CD4-positive, alpha-beta memory T cell (primary cell): Measurements from ENCODE around the gene HDAC10. TPM values are rescaled to one million over a fixed set of nuclear protein-coding genes. Genes with fewer than 3 reads are reported as not detected.

Source experiments
- CTCF ChIA-PET: fragments of 350-600 bp; sonication (Branson Sonifier 250); formaldehyde crosslinking; loops from one replicate; lab custom pipeline; 2021; ENCODE audit warnings: inconsistent platforms; ENCODE audit not compliant: partially characterized antibody; lab: Charles Lee
- POLR2A ChIA-PET: fragments of 350-600 bp; sonication (Branson Sonifier 250); formaldehyde crosslinking; loops from one replicate; lab custom pipeline; 2021; ENCODE audit not compliant: partially characterized antibody; lab: Charles Lee
- DNase-seq, 5 donors: peaks; one replicate each; pipeline versions ENCODE4 v3.0.0 to v3.0.0-alpha.2; 2020 to 2022; ENCODE audit warnings: mixed read lengths in 1 of 5
- H3K27ac ChIP-seq: one replicate; pipeline ENCODE4 v1.7.0; 2013; ENCODE audit warnings: low read depth, low read length
- H3K27me3 ChIP-seq: 2 replicates; pipeline ENCODE4 v1.7.0; 2013; ENCODE audit warnings: mild to moderate bottlenecking, low read length, moderate library complexity; ENCODE audit not compliant: insufficient read depth
- H3K36me3 ChIP-seq: 2 replicates; pipeline ENCODE4 v1.7.0; 2013; ENCODE audit warnings: mild to moderate bottlenecking, low read length, moderate library complexity; ENCODE audit not compliant: insufficient read depth
- H3K4me1 ChIP-seq: 2 replicates; pipeline ENCODE4 v1.7.0; 2013; ENCODE audit warnings: mild to moderate bottlenecking, low read length, moderate library complexity; ENCODE audit not compliant: insufficient read depth
- H3K4me3 ChIP-seq, 2 donors: one replicate each; pipeline ENCODE4 v1.7.0; 2013; ENCODE audit warnings: low read length in 2 of 2, mild to moderate bottlenecking in 1 of 2
- H3K9me3 ChIP-seq, 2 donors: one replicate each; pipeline ENCODE4 v1.7.0; 2013; ENCODE audit warnings: low read length in 2 of 2, control low read depth in 1 of 2; ENCODE audit not compliant: control insufficient read depth in 1 of 2
- H3K27ac Mint-ChIP-seq, 7 donors: one replicate each; pipeline ENCODE4 v1.8.0; 2020 to 2021; ENCODE audit warnings: mixed read lengths in 7 of 7, mild to moderate bottlenecking in 6 of 7, inconsistent platforms in 3 of 7, moderate library complexity in 3 of 7
- H3K27me3 Mint-ChIP-seq, 2 donors: one replicate each; pipeline ENCODE4 v1.8.0; 2020 to 2021; ENCODE audit warnings: mixed read lengths in 2 of 2
- H3K36me3 Mint-ChIP-seq, 2 donors: one replicate each; pipeline ENCODE4 v1.8.0; 2020 to 2021; ENCODE audit warnings: mixed read lengths in 2 of 2, inconsistent platforms in 1 of 2, mild to moderate bottlenecking in 1 of 2
- H3K4me1 Mint-ChIP-seq, 4 donors: one replicate each; pipeline ENCODE4 v1.8.0; 2020 to 2021; ENCODE audit warnings: mixed read lengths in 4 of 4, mild to moderate bottlenecking in 1 of 4
- H3K4me3 Mint-ChIP-seq, 8 donors: one replicate each; pipeline ENCODE4 v1.8.0; 2020 to 2021; ENCODE audit warnings: mixed read lengths in 8 of 8, mild to moderate bottlenecking in 7 of 8, moderate library complexity in 6 of 8, inconsistent platforms in 3 of 8
- H3K9me3 Mint-ChIP-seq, 8 donors: one replicate each; pipeline ENCODE4 v1.8.0; 2020 to 2021; ENCODE audit warnings: mixed read lengths in 8 of 8, mild to moderate bottlenecking in 5 of 8, inconsistent platforms in 3 of 8, moderate library complexity in 1 of 8
- intact Hi-C: fragments of 100-400 bp; cut with micrococcal nuclease; formaldehyde crosslinking; loops from one replicate; pipeline ENCODE4 v1.15.1; 2023
- polyA plus RNA-seq, 2 donors: library from polyadenylated mRNA; unstranded; fragments of 300-500 nt; fragmentation: Illumina TruSeq; gene quantifications; one replicate each; pipeline ENCODE4 v1.2.3, GENCODE V29; 2021
- total RNA-seq, 2 experiments: library from RNA; stranded (reverse); gene quantifications; one replicate each; pipeline ENCODE4 v1.2.3, GENCODE V29; 2021

HDAC10 gene
- total and polyA plus RNA-seq, 4 experiments from 2014 or later, result 3.8 to 151 (median 73.7) TPM

DNA sequence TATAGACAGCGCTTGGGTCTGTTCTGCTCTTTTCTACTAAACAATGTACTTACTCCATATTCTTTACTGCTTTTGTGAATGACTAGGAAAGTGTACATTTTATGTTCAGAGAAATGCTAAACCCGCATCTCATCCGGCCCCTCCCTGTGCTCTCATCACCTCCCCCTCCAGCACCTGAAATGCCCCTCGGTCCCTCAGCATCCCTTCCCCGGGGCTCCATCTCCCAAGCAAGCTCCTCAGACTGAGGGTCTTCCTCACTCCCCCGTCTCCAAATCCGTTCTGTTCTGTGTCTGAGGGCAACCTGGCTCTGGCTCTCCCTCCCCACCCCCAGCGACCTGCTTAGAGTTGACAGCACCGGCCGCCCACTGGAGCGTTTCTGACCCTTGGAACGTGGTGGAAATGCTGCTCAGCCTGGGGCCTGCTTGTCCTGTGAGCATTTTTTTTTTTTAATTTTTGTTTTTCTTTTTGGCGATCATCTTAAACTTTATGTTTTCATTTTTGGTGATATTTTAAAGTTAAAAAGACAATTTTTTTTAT is 48.9 kb downstream of the HDAC10 start:
- H3K4me1 ChIP-seq, result peaks cover 22% of the 10 kb centered on the region
- intact Hi-C loops, result loop anchor here (5.0 kb wide), 1 partner anchor 40 kb away; no protein-coding TSS in a partner anchor

DNA sequence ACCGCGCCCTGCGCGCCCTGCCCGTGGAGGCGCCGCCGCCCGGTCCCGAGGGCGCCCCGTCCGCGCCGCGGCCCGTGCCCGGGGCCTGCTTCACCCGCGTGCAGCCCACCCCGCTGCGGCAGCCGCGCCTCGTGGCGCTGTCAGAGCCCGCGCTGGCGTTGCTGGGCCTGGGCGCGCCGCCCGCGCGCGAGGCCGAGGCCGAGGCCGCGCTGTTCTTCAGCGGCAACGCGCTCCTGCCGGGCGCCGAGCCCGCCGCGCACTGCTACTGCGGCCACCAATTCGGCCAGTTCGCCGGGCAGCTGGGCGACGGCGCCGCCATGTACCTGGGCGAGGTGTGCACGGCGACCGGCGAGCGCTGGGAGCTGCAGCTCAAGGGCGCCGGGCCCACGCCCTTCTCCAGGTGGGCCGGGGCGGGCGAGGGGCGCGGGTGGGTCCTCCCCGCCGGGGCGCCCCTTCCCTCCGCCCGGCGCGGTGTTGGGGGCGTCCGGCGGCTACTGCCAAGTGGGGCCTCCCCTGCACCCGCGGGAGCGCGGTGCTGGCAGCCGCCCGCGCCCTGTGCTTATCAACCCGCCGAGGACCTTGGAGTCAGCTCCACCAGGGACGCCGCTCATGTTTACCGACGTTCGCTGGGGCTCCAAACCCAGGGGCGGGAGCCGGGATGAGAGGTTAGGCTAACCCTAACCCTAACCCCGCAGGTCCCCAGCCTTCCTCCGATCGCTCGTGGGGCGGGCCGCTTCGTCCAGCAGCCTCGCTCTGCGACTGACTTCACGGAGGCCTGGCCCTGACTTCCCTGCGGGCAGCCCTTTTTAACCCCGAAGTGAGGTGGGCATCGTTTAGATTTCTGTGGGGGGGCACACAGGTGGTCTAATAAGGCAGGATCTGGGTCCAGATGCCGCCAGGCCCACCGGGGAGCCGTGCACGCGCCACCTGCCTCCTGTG is 49.6 kb downstream of the HDAC10 start:
- Histone ChIP-seq H3K9me3 (no peaks in the 10 kb centered on the region), H3K27ac (peak overlapping the region; percentile 2), H3K4me1 (peaks cover 22% of the 10 kb centered on the region), H3K4me3 (peak overlapping the region; percentile 29 to 55), H3K36me3 (peaks cover 10% of the 10 kb centered on the region), H3K27me3 (no peaks in the 10 kb centered on the region)
- CTCF ChIA-PET, result interaction anchor here (1.2 kb wide), 1 partner anchor 53 kb away, joined by 4 read pairs; no protein-coding TSS in a partner anchor
- POLR2A ChIA-PET, result interaction anchor here (1.0 to 6.0 kb wide), 2 partner anchors 10 to 17 kb away, joined by 4 to 73 read pairs; no protein-coding TSS in a partner anchor
- peak overlapping the region; percentile 79 to 94 (median 86) for H3K4me3 Mint-ChIP-seq
- intact Hi-C loops, result loop anchor here (5.0 kb wide), 1 partner anchor 41 kb away; no protein-coding TSS in a partner anchor
- peaks cover 14 to 29% (median 24%) of the 10 kb centered on the region in 4 donors for H3K4me1 Mint-ChIP-seq
- peak in 1 of 5 donors; percentile 36 for DNase-seq
- H3K9me3 Mint-ChIP-seq, result peaks cover 0 to 2% (median 0%) of the 10 kb centered on the region in 8 donors
- no peaks in the 10 kb centered on the region for H3K27me3 Mint-ChIP-seq
- peak overlapping the region in 6 of 7 donors; percentile 72 to 89 (median 78) for H3K27ac Mint-ChIP-seq
- H3K36me3 Mint-ChIP-seq, result peaks cover 14 to 24% of the 10 kb centered on the region in 2 donors

More for the DNA sequence above, 48.9 kb downstream of the HDAC10 start:
- Histone ChIP-seq H3K9me3 (no peaks in the 10 kb centered on the region), H3K27ac (peak overlapping the region; percentile 2), H3K36me3 (peaks cover 11% of the 10 kb centered on the region), H3K27me3 (no peaks in the 10 kb centered on the region), H3K4me3 (peak overlapping the region; percentile 29 to 51)
- POLR2A ChIA-PET, result interaction anchor here (6.0 kb wide), 1 partner anchor 11 kb away, joined by 73 read pairs; no protein-coding TSS in a partner anchor
- CTCF ChIA-PET, result interaction anchor here (1.2 kb wide), 1 partner anchor 54 kb away, joined by 4 read pairs; no protein-coding TSS in a partner anchor
- Mint-ChIP-seq H3K27me3 (no peaks in the 10 kb centered on the region), H3K9me3 (peaks cover 0 to 2% (median 0%) of the 10 kb centered on the region in 8 donors), H3K36me3 (peaks cover 14 to 25% of the 10 kb centered on the region in 2 donors), H3K4me3 (peak overlapping the region; percentile 79 to 94 (median 86)), H3K27ac (peak overlapping the region in 6 of 7 donors; percentile 72 to 89 (median 78)), H3K4me1 (peaks cover 14 to 29% (median 24%) of the 10 kb centered on the region in 4 donors)
- DNase-seq, result no peak

DNA sequence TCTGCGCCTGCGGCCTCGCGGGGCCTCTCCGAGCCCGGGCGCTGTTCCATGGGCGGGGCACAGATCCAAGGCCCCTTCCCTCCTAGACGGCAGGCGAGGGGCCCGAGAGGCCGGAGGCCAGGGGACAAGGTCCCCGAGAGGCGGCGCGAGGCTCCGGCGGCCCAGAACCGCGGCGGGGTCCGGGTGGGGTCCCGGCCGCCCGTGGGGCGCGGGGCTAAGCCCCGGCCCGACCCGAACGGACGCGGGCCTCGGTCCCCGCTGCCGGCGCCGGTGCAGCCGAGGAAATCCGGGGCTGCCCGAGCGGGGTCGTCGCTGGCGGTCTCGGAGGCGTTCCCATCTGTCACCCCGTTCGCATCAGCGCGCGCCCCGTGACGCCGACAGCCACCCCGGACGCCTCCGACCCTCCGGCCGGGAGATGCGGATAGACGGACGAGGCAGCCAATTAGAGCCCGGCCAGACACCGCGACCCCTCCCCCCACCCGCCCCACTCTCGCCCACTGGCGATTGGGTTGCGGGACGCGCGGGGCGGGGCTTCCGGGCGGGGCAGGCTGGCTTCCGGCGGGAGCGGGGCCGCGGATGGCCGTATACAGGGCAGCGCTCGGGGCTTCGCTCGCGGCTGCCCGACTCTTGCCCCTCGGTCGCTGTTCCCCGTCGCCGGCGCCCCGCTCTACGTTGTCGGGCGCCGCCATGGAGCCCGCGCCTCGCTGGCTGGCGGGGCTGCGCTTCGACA is 50.4 kb downstream of the HDAC10 start, which contains the start of gene SELENOO:
SELENOO (plus strand) TSS at position 551 of the 730 bp plus-strand sequence; CDS start at position 577, 26 bp downstream.
- H3K27ac Mint-ChIP-seq, result peak within 1 kb of the TSS in 6 of 7 donors; percentile 72 to 89 (median 80)
- intact Hi-C loops, result loop anchor here (1.0 to 5.0 kb wide), 3 partner anchors 10 to 42 kb away; partner anchors contain the start of gene TRABD
- H3K4me3 Mint-ChIP-seq, result peak within 1 kb of the TSS; percentile 79 to 94 (median 86)
- CTCF ChIA-PET, result interaction anchor here (1.2 kb wide), 1 partner anchor 52 kb away, joined by 4 read pairs; no protein-coding TSS in a partner anchor
- Histone ChIP-seq H3K4me1 (peaks cover 22% of the 10 kb centered on the region), H3K27ac (peak within 1 kb of the TSS; percentile 78), H3K9me3 (no peaks in the 10 kb centered on the region), H3K4me3 (peak within 1 kb of the TSS; percentile 29 to 55), H3K36me3 (peaks cover 6% of the 10 kb centered on the region), H3K27me3 (no peaks in the 10 kb centered on the region)
- peaks cover 14 to 24% of the 10 kb centered on the region in 2 donors for H3K36me3 Mint-ChIP-seq
- H3K4me1 Mint-ChIP-seq, result peaks cover 14 to 29% (median 24%) of the 10 kb centered on the region in 4 donors
- DNase-seq, result peak; percentile 83 to 92 (median 88)
- peaks cover 0 to 2% (median 0%) of the 10 kb centered on the region in 8 donors for H3K9me3 Mint-ChIP-seq
- POLR2A ChIA-PET, result interaction anchor here (0.9 to 6.0 kb wide), 3 partner anchors 10 to 421 kb away, joined by 3 to 73 read pairs (median 4); no protein-coding TSS in a partner anchor
- H3K27me3 Mint-ChIP-seq, result no peaks in the 10 kb centered on the region

DNA sequence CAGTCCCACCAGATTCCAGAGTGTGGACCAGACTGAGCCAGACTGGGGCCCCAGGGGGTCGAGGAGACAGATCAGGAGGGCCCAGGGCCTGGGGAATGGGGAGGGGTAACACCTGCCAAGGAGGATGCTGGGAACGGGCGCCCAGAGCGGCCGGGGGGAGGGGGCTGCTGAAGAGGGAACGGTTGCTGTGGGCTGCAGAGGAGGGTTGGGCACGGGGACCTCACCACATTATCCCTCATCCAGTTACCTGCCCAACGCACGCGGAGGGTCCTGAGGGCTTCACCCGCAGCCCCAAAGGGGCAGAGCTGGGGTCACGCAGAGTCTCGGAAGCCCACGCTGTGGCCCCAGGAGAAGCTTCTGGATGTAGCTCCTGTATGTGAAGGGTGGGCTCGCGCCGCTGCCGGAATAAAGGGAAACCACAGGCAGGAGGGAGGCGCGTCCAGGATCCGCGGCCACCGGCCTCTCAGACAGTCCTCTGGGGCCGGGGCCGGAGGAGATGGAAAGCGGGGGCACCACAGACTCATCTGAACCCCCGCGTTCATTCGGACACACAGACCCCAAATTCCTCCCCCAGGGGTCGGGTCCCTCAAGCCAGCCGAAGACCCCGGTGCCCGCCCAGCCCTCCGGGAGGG is 51.1 kb downstream of the HDAC10 start:
- H3K4me1 Mint-ChIP-seq, result peaks cover 12 to 24% (median 19%) of the 10 kb centered on the region in 4 donors
- Histone ChIP-seq H3K27ac (peak overlapping the region; percentile 78), H3K4me3 (peak overlapping the region in 1 of 2 donors; percentile 55), H3K27me3 (no peaks in the 10 kb centered on the region), H3K4me1 (peaks cover 22% of the 10 kb centered on the region), H3K9me3 (no peaks in the 10 kb centered on the region), H3K36me3 (peaks cover 8% of the 10 kb centered on the region)
- peak in 1 of 5 donors; percentile 41 for DNase-seq
- peaks cover 12 to 24% of the 10 kb centered on the region in 2 donors for H3K36me3 Mint-ChIP-seq
- intact Hi-C loops, result loop anchor here (1.0 to 5.0 kb wide), 3 partner anchors 10 to 42 kb away; partner anchors contain the start of gene TRABD
- POLR2A ChIA-PET, result interaction anchor here (0.9 to 6.0 kb wide), 2 partner anchors 9 to 421 kb away, joined by 3 to 73 read pairs; no protein-coding TSS in a partner anchor
- peaks cover 0 to 2% (median 0%) of the 10 kb centered on the region in 8 donors for H3K9me3 Mint-ChIP-seq
- peak overlapping the region; percentile 49 to 79 (median 68) for H3K4me3 Mint-ChIP-seq
- no peaks in the 10 kb centered on the region for H3K27me3 Mint-ChIP-seq
- peak overlapping the region in 6 of 7 donors; percentile 42 to 81 (median 63) for H3K27ac Mint-ChIP-seq
- CTCF ChIA-PET, result no interaction called here

DNA sequence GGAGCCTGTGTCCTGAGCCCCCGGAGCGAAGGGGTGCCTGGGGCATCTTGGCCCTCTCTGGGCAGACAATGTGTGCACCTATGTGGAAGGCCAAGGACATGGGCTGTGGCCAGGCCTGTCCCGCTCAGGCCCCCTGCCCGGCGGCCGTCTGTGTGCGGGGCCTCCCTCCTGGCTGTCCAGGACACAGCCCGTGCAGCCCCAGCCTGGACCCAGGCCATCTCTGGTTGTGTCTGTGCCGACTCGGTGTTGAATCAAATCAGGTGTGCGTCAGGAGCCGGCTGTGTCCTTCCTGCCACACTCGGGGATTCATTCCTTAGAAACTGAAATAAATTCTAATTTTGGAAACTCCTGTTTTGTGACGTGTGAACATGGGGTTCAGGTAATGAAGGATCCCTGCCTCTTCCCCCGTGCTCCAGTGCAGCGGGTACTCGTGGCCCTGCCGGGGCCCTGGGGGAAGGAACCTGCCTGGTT is 51.8 kb downstream of the HDAC10 start:
- POLR2A ChIA-PET, result interaction anchor here (0.9 to 6.0 kb wide), 2 partner anchors 8 to 422 kb away, joined by 3 to 73 read pairs; no protein-coding TSS in a partner anchor
- Mint-ChIP-seq H3K27ac (peak overlapping the region; percentile 22 to 81 (median 55)), H3K4me3 (peak overlapping the region in 7 of 8 donors; percentile 49 to 79 (median 69)), H3K36me3 (peaks cover 8 to 20% of the 10 kb centered on the region in 2 donors), H3K4me1 (peaks cover 9 to 22% (median 15%) of the 10 kb centered on the region in 4 donors), H3K9me3 (peaks cover 0 to 2% (median 0%) of the 10 kb centered on the region in 8 donors), H3K27me3 (no peaks in the 10 kb centered on the region)
- intact Hi-C loops, result no loop called here
- Histone ChIP-seq H3K9me3 (no peaks in the 10 kb centered on the region), H3K36me3 (peaks cover 15% of the 10 kb centered on the region), H3K4me3 (no peak overlapping the region), H3K27ac (peak overlapping the region; percentile 78), H3K4me1 (peaks cover 22% of the 10 kb centered on the region), H3K27me3 (no peaks in the 10 kb centered on the region)
- peak in 1 of 5 donors; percentile 20 for DNase-seq
- CTCF ChIA-PET, result no interaction called here
